K562 (cell line): ENCODE data around the gene TMPRSS9. TPM values are rescaled to one million over a fixed set of nuclear protein-coding genes. Genes with fewer than 3 reads are reported as not detected.

Source experiments
- ATF3 ChIP-seq, 2 experiments: fragments of 450-650 bp in 1 of 2; sonication (generic) in 1 of 2; formaldehyde crosslinking in 1 of 2; IDR thresholded peaks in 1 of 2; conservative IDR thresholded peaks in 1 of 2; 2 replicates each; pipeline versions ENCODE4 v1.6.1 to v1.8.1; 2016 to 2023; ENCODE audit warnings: mild to moderate bottlenecking in 2 of 2, moderate library complexity in 2 of 2, inconsistent platforms in 1 of 2, missing genetic modification reagents in 1 of 2
- DEAF1 ChIP-seq: fragments of 450-650 bp; formaldehyde crosslinking; IDR thresholded peaks from 2 replicates; pipeline ENCODE4 v1.4.0; 2020; ENCODE audit warnings: mild to moderate bottlenecking, moderate library complexity
- EHMT2 ChIP-seq: fragments of 450-650 bp; IDR thresholded peaks from 2 replicates; pipeline ENCODE4 v1.6.1; 2018; ENCODE audit warnings: antibody characterized with exemption
- ELK1 ChIP-seq: sonication (generic); formaldehyde crosslinking; IDR thresholded peaks from 2 replicates; pipeline ENCODE4 v1.8.1; 2022; ENCODE audit warnings: missing genetic modification reagents
- EP300 ChIP-seq: IDR thresholded peaks from 2 replicates; pipeline ENCODE4 v1.6.1; 2012; ENCODE audit warnings: low read length, improper control_type of control experiment
- FIP1L1 ChIP-seq: fragments of 200-400 bp; formaldehyde crosslinking; IDR thresholded peaks from 2 replicates; pipeline ENCODE4 v1.6.1; 2018; ENCODE audit warnings: mild to moderate bottlenecking, low read depth, low read length; ENCODE audit not compliant: poor library complexity, severe bottlenecking
- FUS ChIP-seq: fragments of 200-400 bp; formaldehyde crosslinking; optimal IDR thresholded peaks from 2 replicates; pipeline ENCODE3; 2017; ENCODE audit warnings: low read depth, low read length
- GTF3C2 ChIP-seq: IDR thresholded peaks from 3 replicates; pipeline ENCODE4 v1.6.1; 2011; ENCODE audit warnings: borderline replicate concordance, mild to moderate bottlenecking, moderate library complexity; ENCODE audit not compliant: insufficient read length; ENCODE audit errors: extremely low read depth
- HLTF ChIP-seq: fragments of 450-650 bp; IDR thresholded peaks from 2 replicates; pipeline ENCODE4 v1.6.1; 2016
- JUND ChIP-seq, 2 experiments: IDR thresholded peaks; 2 replicates in 1 of 2; 3 replicates in 1 of 2; pipeline ENCODE4 v1.6.1; 2011; ENCODE audit warnings: borderline replicate concordance in 2 of 2, low read depth in 2 of 2, low read length in 2 of 2, improper control_type of control experiment in 1 of 2, missing biosample characterization in 1 of 2, missing genetic modification characterization in 1 of 2, missing genetic modification reagents in 1 of 2
- KDM2B ChIP-seq: fragments of 250-450 bp; sonication (Bioruptor Pico); IDR thresholded peaks from 2 replicates; pipeline ENCODE4 v1.8.0; 2021; ENCODE audit warnings: mild to moderate bottlenecking, moderate library complexity
- POU5F1 ChIP-seq: fragments of 150-350 bp; IDR thresholded peaks from 2 replicates; pipeline ENCODE4 v1.6.1; 2014; ENCODE audit warnings: borderline replicate concordance, low read length, low read depth, mild to moderate bottlenecking; ENCODE audit not compliant: partially characterized antibody
- SRSF1 ChIP-seq: fragments of 200-400 bp; formaldehyde crosslinking; IDR thresholded peaks from 2 replicates; pipeline ENCODE4 v1.6.1; 2017; ENCODE audit warnings: mild to moderate bottlenecking, low read depth, low read length, moderate library complexity
- TAF15 ChIP-seq: fragments of 200-400 bp; formaldehyde crosslinking; IDR thresholded peaks from 2 replicates; pipeline ENCODE4 v1.6.1; 2017; ENCODE audit warnings: mild to moderate bottlenecking, low read depth, low read length, moderate library complexity
- XRCC5 ChIP-seq: fragments of 200-400 bp; formaldehyde crosslinking; IDR thresholded peaks from 2 replicates; pipeline ENCODE4 v1.6.1; 2017; ENCODE audit warnings: low read depth, mild to moderate bottlenecking, low read length
- YY1 ChIP-seq, 3 experiments: IDR thresholded peaks; 2 replicates each; pipeline ENCODE4 v1.6.1; 2011; ENCODE audit warnings: low read length in 2 of 3, mild to moderate bottlenecking in 2 of 3, moderate library complexity in 2 of 3, borderline replicate concordance in 1 of 3, control low read depth in 1 of 3, low read depth in 1 of 3; ENCODE audit not compliant: insufficient read depth in 3 of 3, insufficient replicate concordance in 2 of 3, control insufficient read depth in 1 of 3, insufficient read length in 1 of 3; ENCODE audit errors: extremely low read depth in 1 of 3
- ZNF384 ChIP-seq: IDR thresholded peaks from 2 replicates; pipeline ENCODE4 v1.6.1; 2012; ENCODE audit warnings: low read depth, low read length, improper control_type of control experiment
- ZNF586 ChIP-seq: fragments of 450-650 bp; formaldehyde crosslinking; conservative IDR thresholded peaks from 2 replicates; pipeline ENCODE4 v1.4.0; 2020; ENCODE audit warnings: mild to moderate bottlenecking, moderate library complexity
- polyA plus RNA-seq, 8 experiments: library from polyadenylated mRNA; depleted of rRNA in 4 of 8; stranded (reverse) in 5 of 8; unstranded in 3 of 8; fragments of >200 nt; fragmentation: Nextera tagmentation in 2 of 8; fragmentation: Illumina TruSeq in 1 of 8; extraction: Ambion mirVana in 2 of 8; extraction: Trizol in 1 of 8; gene quantifications; 2 replicates each; pipeline versions ENCODE4 v1.2.1 to v1.2.3, GENCODE V29; 2011 to 2014; ENCODE audit warnings: inconsistent platforms in 1 of 8, missing spikeins in 1 of 8
- total RNA-seq, 7 experiments: library from RNA; depleted of rRNA in 6 of 7; stranded (reverse); fragments of >200 nt in 6 of 7; fragmentation: Illumina TruSeq in 2 of 7; extraction: Trizol in 2 of 7; gene quantifications; 2 replicates each; pipeline versions ENCODE4 v1.2.1 to v1.2.3, GENCODE V29; 2011 to 2021; ENCODE audit warnings: low replicate concordance in 1 of 7

TMPRSS9 gene
- total and polyA plus RNA-seq, 9 of the 15 experiments (the other 6 are each of a cell fraction or from before 2014, with no cell fraction given), result 0.01 to 0.03 TPM; not detected in 7

- peak; percentile 41; the same call in 1 of the 2 replicates for TF ChIP-seq ZNF384
- no peak for TF ChIP-seq POU5F1
- TF ChIP-seq JUND (IDR thresholded peaks at IDR 0.05; ENCODE audit: borderline replicate concordance, low read depth, low read length), result peak; percentile 30; the same call in 1 of the 2 replicates
- peak; percentile 44; the same call in 1 of the 3 replicates for TF ChIP-seq JUND (tag; IDR thresholded peaks at IDR 0.05; ENCODE audit: borderline replicate concordance, low read depth, low read length)
- no peak for TF ChIP-seq TAF15
- 0 out of 2 replicates have a peak, but pooled peaks have one; percentile 72 for TF ChIP-seq KDM2B (CRISPR knock-in tag)
- peak in 1 of 3 experiments; percentile 70 for TF ChIP-seq YY1 (IDR thresholded peaks at IDR 0.05; ENCODE audit: borderline replicate concordance in 1 of 3, control insufficient read depth in 1 of 3, extremely low read depth in 1 of 3, insufficient read depth in 3 of 3, insufficient read length in 1 of 3, insufficient replicate concordance in 2 of 3, low read depth in 1 of 3, low read length in 2 of 3)
- peak; percentile 60 for TF ChIP-seq GTF3C2
- peak; percentile 98 for TF ChIP-seq DEAF1 (CRISPR knock-in tag)
- no peak for TF ChIP-seq ELK1 (CRISPR knock-in tag)
- peak; percentile 82 for TF ChIP-seq XRCC5
- TF ChIP-seq FUS, result no peak
- peak; percentile 43; the same call in 1 of the 2 replicates for TF ChIP-seq HLTF
- no peak for TF ChIP-seq ZNF586
- TF ChIP-seq EHMT2, result no peak
- TF ChIP-seq ATF3 (IDR thresholded peaks at IDR 0.05), result peak; percentile 83
- TF ChIP-seq ATF3 (CRISPR knock-in tag; conservative IDR thresholded peaks at IDR 0.05), result 0 out of 2 replicates have a peak, but pooled peaks have one; percentile 63
- TF ChIP-seq SRSF1, result no peak
- peak; percentile 29 for TF ChIP-seq FIP1L1
- TF ChIP-seq EP300, result peak; percentile 74
Measured at GRCh38 chr19:2474232-2475017, 114.4 kb downstream of the TMPRSS9 start (continued).
